ENCODE data around the gene MORN3.

GRCh38 chr12:121637231-121637914 is 32.1 kb downstream of the MORN3 start:
- TF ChIP-seq SP1 (IDR thresholded peaks at IDR 0.05; ENCODE audit: low read depth, low read length) (no peak), KDM1A (IDR thresholded peaks at IDR 0.05; ENCODE audit: borderline replicate concordance, low read length) (no peak)

Measured in H1 (cell line).